ENCODE results near the gene CDH6. TPM values are rescaled to one million over a fixed set of nuclear protein-coding genes. Genes with fewer than 3 reads are reported as not detected.

CDH6 gene
- total RNA-seq, 4 donors from 2014 or later, result 1.00 to 2.9 (median 1.4) TPM

DNA sequence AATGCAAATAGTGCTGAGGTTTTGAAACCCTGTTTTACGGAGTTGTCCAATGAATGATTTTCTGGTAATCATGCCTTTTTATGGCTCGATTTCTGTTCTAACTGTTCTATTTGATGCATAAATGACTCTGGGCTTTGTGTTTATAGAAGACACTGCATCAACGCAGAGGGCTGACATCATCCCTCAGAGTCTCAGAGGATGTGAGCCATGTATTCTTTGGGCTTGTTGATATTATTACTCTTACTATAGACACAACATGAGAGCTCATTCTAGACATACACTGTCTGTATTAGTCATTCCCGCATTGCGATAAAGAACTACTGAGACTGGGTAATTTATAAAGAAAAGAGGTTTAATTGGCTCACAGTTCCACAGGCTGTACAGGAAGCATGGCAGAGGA is 31.6 kb downstream of the CDH6 start:
- Histone ChIP-seq H3K36me3 (no peaks in the 10 kb centered on the region), H3K9me3 (no peaks in the 10 kb centered on the region), H3K4me1 (no peaks in the 10 kb centered on the region), H3K27me3 (no peaks in the 10 kb centered on the region), H3K4me3 (no peak overlapping the region), H3K27ac (peak overlapping the region in 1 of 4 donors; percentile 53)
- intact Hi-C loops (cut with DNase I; ENCODE audit: low total_unique reads), result no loop called here
- ATAC-seq, result no peak
- no peak for DNase-seq
- TF ChIP-seq, protein P1, sequence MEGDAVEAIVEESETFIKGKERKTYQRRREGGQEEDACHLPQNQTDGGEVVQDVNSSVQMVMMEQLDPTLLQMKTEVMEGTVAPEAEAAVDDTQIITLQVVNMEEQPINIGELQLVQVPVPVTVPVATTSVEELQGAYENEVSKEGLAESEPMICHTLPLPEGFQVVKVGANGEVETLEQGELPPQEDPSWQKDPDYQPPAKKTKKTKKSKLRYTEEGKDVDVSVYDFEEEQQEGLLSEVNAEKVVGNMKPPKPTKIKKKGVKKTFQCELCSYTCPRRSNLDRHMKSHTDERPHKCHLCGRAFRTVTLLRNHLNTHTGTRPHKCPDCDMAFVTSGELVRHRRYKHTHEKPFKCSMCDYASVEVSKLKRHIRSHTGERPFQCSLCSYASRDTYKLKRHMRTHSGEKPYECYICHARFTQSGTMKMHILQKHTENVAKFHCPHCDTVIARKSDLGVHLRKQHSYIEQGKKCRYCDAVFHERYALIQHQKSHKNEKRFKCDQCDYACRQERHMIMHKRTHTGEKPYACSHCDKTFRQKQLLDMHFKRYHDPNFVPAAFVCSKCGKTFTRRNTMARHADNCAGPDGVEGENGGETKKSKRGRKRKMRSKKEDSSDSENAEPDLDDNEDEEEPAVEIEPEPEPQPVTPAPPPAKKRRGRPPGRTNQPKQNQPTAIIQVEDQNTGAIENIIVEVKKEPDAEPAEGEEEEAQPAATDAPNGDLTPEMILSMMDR (IDR thresholded peaks at IDR 0.05 in 4 of 5, conservative IDR thresholded peaks at IDR 0.05 in 1 of 5), result no peak
- TF ChIP-seq POLR2A (IDR thresholded peaks at IDR 0.05), result no peak
- in situ Hi-C loops (cut with MboI; ENCODE audit: low sequenced_read_pairs in 4 of 4), result no loop called here

DNA sequence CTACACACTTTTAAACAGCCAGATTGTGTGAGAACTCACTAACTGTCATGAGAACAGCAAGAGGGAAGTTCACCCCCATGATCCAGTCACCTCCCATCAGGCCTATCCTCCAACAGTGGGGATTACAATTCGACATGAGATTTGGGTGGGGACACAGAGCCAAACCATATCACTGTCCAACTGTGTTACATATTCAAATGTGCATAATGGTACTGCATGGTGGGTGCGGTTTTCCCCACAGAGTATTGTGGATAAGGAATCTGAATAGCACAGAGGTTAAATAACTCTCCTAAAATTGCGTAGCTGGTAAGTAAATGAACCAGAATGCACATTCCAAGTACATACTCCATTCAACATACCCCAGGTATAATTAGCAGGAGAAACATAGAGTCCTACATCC is 32.1 kb downstream of the CDH6 start:
- no peaks in the 10 kb centered on the region for H3K27me3 ChIP-seq
- DNase-seq (no peak), ATAC-seq (no peak)
- H3K27ac ChIP-seq, result peak overlapping the region in 1 of 4 donors; percentile 53
- H3K4me1 ChIP-seq, result no peaks in the 10 kb centered on the region
- H3K9me3 ChIP-seq, result no peaks in the 10 kb centered on the region
- in situ Hi-C loops (cut with MboI; ENCODE audit: low sequenced_read_pairs in 4 of 4), result no loop called here
- no peaks in the 10 kb centered on the region for H3K36me3 ChIP-seq
- intact Hi-C loops (cut with DNase I; ENCODE audit: low total_unique reads), result no loop called here
- TF ChIP-seq POLR2A (IDR thresholded peaks at IDR 0.05), result no peak
- TF ChIP-seq, protein P1 (IDR thresholded peaks at IDR 0.05 in 4 of 5, conservative IDR thresholded peaks at IDR 0.05 in 1 of 5), result no peak
- H3K4me3 ChIP-seq, result no peak overlapping the region

DNA sequence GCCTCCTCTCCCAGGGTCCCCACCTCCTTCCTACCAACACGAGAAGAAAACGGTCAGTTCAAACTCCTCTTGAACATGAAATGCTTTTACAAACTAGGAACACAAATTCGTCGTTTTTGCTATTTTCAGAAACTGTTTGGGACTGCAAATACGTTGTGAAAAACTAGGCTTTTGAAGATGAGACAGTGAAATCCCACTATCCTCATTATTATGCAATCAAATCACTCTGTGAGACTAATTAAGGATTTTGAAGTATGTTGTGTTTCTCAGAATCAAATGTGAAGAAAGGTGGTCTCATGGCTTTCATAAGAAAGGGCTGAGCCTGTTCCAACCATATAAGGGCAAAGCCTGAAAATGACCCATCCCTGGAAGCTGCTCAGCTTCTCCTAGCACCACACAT is 33.2 kb downstream of the CDH6 start:
- intact Hi-C loops (cut with DNase I; ENCODE audit: low total_unique reads), result no loop called here
- in situ Hi-C loops (cut with MboI; ENCODE audit: low sequenced_read_pairs in 4 of 4), result no loop called here

DNA sequence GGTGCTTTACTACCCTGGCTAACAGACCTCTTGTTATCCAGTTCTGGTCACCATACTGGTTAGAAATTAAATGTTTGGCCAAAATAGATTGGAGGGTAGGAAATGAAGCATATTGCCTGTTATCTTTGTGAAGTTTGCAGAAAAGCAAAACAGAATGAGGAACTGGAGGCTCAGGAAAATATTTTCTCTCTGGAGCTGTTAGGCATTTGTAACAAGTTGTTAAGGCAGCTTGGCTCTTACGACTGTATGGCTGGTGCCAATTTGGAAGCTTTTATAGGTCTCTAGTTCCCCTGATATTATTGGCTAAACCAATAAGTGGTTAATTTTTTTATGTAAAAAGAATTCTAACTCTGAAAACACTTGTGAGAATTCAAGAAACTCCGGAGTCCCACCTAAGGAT is 35.8 kb downstream of the CDH6 start:
- no peaks in the 10 kb centered on the region for H3K36me3 ChIP-seq
- H3K9me3 ChIP-seq, result no peaks in the 10 kb centered on the region
- H3K27me3 ChIP-seq, result no peaks in the 10 kb centered on the region
- intact Hi-C loops (cut with DNase I; ENCODE audit: low total_unique reads), result no loop called here
- no peaks in the 10 kb centered on the region for H3K4me1 ChIP-seq
- DNase-seq (no peak), ATAC-seq (no peak)
- H3K27ac ChIP-seq, result no peak overlapping the region
- TF ChIP-seq, protein P1 (IDR thresholded peaks at IDR 0.05 in 4 of 5, conservative IDR thresholded peaks at IDR 0.05 in 1 of 5), result no peak
- in situ Hi-C loops (cut with MboI; ENCODE audit: low sequenced_read_pairs in 4 of 4), result no loop called here
- no peak overlapping the region for H3K4me3 ChIP-seq

More for the DNA sequence above, 33.2 kb downstream of the CDH6 start:
- H3K4me3 ChIP-seq, result no peak overlapping the region
- DNase-seq (no peak), ATAC-seq (no peak)
- no peaks in the 10 kb centered on the region for H3K4me1 ChIP-seq
- no peaks in the 10 kb centered on the region for H3K36me3 ChIP-seq
- no peaks in the 10 kb centered on the region for H3K9me3 ChIP-seq
- peak overlapping the region in 1 of 4 donors; percentile 53 for H3K27ac ChIP-seq
- no peaks in the 10 kb centered on the region for H3K27me3 ChIP-seq
- no peak for TF ChIP-seq POLR2A (IDR thresholded peaks at IDR 0.05)
- TF ChIP-seq, protein P1 (IDR thresholded peaks at IDR 0.05 in 4 of 5, conservative IDR thresholded peaks at IDR 0.05 in 1 of 5), result no peak

DNA sequence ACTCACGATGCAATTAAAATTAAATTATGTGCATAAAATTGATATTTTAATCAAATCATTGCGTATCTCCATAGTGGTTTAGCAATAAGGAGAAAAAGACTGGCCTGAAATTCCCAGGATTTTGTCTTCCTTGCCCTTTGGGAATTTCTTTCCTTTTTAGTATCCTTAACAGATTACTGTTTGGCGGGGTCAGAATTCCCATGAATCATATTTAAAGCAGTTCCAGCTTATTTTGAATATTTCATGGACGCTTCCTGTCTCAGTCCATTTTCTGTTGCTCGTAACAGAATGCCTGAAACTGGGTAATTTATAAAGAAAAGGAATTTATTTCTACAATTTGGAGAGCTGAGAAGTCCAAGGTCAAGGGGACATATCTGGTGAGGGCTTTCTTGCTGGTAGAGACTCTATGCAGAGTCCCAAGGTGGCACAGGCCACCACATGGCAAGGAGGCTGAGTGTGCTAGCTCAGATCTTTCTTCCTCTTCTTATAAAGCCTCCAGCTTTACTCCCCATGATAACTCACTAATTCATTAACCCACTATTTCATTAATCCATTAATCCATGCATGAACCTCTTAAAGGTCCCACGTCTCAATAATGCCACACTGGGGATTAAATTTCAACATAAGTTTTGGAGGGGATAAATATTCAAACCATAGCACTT is 37.8 kb downstream of the CDH6 start:
- no peak for DNase-seq
- no peak for TF ChIP-seq POLR2A (IDR thresholded peaks at IDR 0.05)
- TF ChIP-seq, protein P1 (IDR thresholded peaks at IDR 0.05 in 4 of 5, conservative IDR thresholded peaks at IDR 0.05 in 1 of 5), result no peak
- no peaks in the 10 kb centered on the region for H3K9me3 ChIP-seq
- intact Hi-C loops (cut with DNase I; ENCODE audit: low total_unique reads), result no loop called here
- no peaks in the 10 kb centered on the region for H3K27me3 ChIP-seq
- no peaks in the 10 kb centered on the region for H3K36me3 ChIP-seq
- H3K27ac ChIP-seq, result no peak overlapping the region
- ATAC-seq, result no peak
- no peaks in the 10 kb centered on the region for H3K4me1 ChIP-seq
- in situ Hi-C loops (cut with MboI; ENCODE audit: low sequenced_read_pairs in 4 of 4), result no loop called here
- no peak overlapping the region for H3K4me3 ChIP-seq
